Activated B cell treated with CpG ODN at 0.5 μM for 24 hours (primary cell): ENCODE measurements around the gene TPSAB1. TPM values are rescaled to one million over a fixed set of nuclear protein-coding genes. Genes with fewer than 3 reads are reported as not detected.
A peak's percentile ranks its signal among the peaks of the same experiment; 100 is the strongest.
"Not testable (repeated sequence)": the region's sequence is repeated elsewhere in the genome, so short reads cannot be mapped to it uniquely, and the experiment has no call there.

ENCODE experiments used
- ATAC-seq: fragments of 200-7000 bp; cut with Tn5 transposase; one replicate; pipeline ENCODE4 v1.10.0; 2021; ENCODE audit warnings: low read depth, mild to moderate bottlenecking, moderate library complexity
- CTCF ChIA-PET: fragments of 350-600 bp; sonication (Branson Sonifier 250); formaldehyde crosslinking; loops from one replicate; lab custom pipeline; 2021; ENCODE audit warnings: antibody characterized with exemption; lab: Charles Lee
- POLR2A ChIA-PET: fragments of 350-600 bp; sonication (Branson Sonifier 250); formaldehyde crosslinking; loops from one replicate; lab custom pipeline; 2021; ENCODE audit warnings: antibody characterized with exemption; lab: Charles Lee
- DNase-seq: peaks from one replicate; pipeline ENCODE4 v3.0.0; 2022
- H3K27ac Mint-ChIP-seq: one replicate; pipeline ENCODE4 v1.8.0; 2020; ENCODE audit warnings: mixed read lengths
- H3K27me3 Mint-ChIP-seq: one replicate; pipeline ENCODE4 v1.8.0; 2021; ENCODE audit warnings: mixed read lengths
- H3K36me3 Mint-ChIP-seq: one replicate; pipeline ENCODE4 v1.8.0; 2021; ENCODE audit warnings: low read depth, mixed read lengths
- H3K4me1 Mint-ChIP-seq: one replicate; pipeline ENCODE4 v1.8.0; 2021; ENCODE audit warnings: mixed read lengths
- H3K4me3 Mint-ChIP-seq: one replicate; pipeline ENCODE4 v1.8.0; 2020; ENCODE audit warnings: mild to moderate bottlenecking, mixed read lengths
- H3K9me3 Mint-ChIP-seq: one replicate; pipeline ENCODE4 v1.8.0; 2020; ENCODE audit warnings: mixed read lengths
- intact Hi-C: fragments of 100-400 bp; cut with micrococcal nuclease; formaldehyde crosslinking; loops from one replicate; pipeline ENCODE4 v1.15.1; 2024
- total RNA-seq: library from RNA; stranded (reverse); gene quantifications from 2 replicates; pipeline ENCODE4 v1.2.3, GENCODE V29; 2022
- TF ChIP-seq, protein P1 (sequence below): fragments of 200-600 bp; IDR thresholded peaks from one replicate; pipeline ENCODE4 v1.8.0; 2022; ENCODE audit warnings: antibody characterized with exemption, mild to moderate bottlenecking

Gene TPSAB1
- total RNA-seq, 1 donor from 2014 or later, result not detected

DNA sequence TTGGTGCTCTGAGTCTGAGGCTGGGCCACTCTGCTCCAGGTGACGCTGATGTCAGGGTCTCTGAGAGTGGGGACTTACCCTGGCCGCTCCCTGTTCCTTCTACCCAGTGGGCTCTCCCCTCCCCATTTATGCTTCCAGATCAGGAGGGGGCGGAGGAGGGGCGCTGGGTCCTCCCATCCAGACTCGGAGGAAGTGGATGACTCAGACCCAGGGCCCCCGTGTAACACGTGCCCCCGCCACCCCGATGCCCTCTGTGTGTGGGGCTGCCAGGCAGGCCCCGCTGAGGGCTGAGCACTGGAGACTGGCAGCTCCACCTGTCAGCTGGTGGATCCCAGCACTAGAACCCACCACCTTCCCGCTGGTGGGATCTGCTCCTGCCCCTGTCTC lies 10.4 kb upstream of the TPSAB1 start, which contains the start of gene TPSB2:
Gene TPSB2, minus strand, starts transcription at position 101 of the 387 bp plus-strand sequence. CDS start 233 bp downstream, outside the sequence.
- CTCF ChIA-PET, ATAC-seq, H3K27ac Mint-ChIP-seq, H3K27me3 Mint-ChIP-seq, H3K36me3 Mint-ChIP-seq, H3K4me1 Mint-ChIP-seq, H3K9me3 Mint-ChIP-seq, H3K4me3 Mint-ChIP-seq, POLR2A ChIA-PET, DNase-seq, intact Hi-C loops: not testable (repeated sequence)

DNA sequence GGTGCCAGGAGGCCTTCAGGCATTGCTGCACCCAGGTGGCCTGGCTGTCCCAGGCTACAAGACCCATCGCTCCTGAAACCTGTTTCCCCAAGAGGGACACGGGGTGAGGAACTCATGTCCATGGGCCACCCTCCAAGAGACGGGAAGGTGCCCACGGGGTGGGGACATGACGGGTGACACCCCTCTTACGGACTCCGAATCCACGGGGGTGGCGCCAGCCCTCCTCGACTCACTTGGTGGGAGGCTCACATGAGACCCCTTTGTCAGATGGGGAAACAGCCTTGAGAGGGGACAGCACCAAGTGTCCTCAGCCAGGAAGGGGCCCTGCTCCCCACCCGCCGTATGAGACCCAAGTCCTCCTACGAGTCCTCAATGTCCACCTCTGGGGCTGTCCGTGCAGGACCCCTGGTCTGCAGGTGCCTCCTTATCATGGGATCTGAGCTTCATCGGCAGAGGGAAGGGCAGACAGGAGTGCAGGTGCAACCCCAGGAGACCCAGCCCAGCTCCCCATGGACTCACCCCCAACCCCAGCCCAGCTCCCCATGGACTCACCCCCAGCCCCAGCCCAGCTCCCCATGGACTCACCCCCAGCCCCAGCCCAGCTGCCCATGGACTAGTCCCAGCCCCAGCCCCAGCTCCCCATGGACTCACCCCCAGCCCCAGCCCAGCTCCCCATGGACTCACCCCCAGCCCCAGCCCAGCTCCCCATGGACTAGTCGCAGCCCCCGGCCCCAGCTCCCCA lies 9.9 kb upstream of the TPSAB1 start:
- H3K9me3 Mint-ChIP-seq, H3K36me3 Mint-ChIP-seq, DNase-seq, CTCF ChIA-PET, POLR2A ChIA-PET, ATAC-seq, H3K27ac Mint-ChIP-seq, H3K4me3 Mint-ChIP-seq, H3K27me3 Mint-ChIP-seq, intact Hi-C loops, H3K4me1 Mint-ChIP-seq: not testable (repeated sequence)

DNA sequence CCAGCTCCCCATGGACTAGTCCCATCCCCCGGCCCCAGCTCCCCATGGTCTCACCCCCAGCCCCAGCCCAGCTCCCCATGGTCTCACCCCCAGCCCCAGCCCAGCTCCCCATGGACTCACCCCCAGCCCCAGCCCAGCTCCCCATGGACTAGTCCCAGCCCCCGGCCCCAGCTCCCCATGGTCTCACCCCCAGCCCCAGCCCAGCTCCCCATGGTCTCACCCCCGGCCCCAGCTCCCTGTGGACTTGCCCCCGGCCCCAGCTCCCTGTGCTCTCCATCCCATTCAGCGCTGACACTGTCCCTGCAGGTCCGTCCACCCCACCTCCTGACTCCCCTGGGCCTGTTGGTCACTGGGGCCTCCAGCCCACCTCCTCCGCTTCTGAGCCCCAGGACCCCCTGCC lies 9.2 kb upstream of the TPSAB1 start:
- H3K4me3 Mint-ChIP-seq, H3K27me3 Mint-ChIP-seq, H3K27ac Mint-ChIP-seq, H3K36me3 Mint-ChIP-seq, intact Hi-C loops, H3K9me3 Mint-ChIP-seq, POLR2A ChIA-PET, H3K4me1 Mint-ChIP-seq, DNase-seq, ATAC-seq, CTCF ChIA-PET: not testable (repeated sequence)

DNA sequence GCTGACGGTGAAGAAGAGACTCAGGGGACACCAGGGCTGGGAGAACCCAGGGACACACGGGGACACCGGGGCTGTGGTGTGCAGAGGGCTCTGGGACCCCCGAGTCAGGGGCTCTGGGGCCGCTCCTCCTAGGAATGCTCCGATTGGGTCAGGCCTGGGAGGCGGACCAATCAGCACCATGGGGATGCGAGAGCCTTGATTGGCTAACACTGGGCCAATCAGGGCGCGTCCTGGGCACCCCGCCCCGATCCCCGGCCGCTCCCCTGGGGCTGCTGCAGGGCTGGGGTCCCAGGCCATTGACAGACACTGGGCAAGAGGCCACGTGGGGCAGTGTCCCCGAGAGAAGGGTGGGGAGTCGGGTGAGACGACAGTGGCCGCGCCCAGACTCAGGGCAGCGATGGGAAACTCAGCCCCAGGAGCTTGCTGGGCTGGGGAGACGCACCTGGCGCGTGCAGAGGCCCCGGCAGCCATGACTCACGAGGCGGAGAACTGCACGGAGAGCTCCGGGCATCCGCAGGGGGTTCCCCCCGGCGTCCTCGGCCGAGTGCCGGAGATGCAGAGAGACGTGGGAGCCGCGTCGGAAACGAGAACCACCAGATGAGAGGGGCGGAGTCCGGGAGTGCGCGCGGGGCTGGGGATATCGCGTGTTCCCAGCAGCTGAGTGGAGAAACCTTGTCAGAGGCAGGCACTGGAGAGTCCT lies 8.3 kb upstream of the TPSAB1 start:
- H3K36me3 Mint-ChIP-seq, H3K9me3 Mint-ChIP-seq, DNase-seq, H3K4me1 Mint-ChIP-seq, H3K27ac Mint-ChIP-seq, POLR2A ChIA-PET, ATAC-seq, H3K27me3 Mint-ChIP-seq, H3K4me3 Mint-ChIP-seq, intact Hi-C loops, CTCF ChIA-PET: not testable (repeated sequence)

DNA sequence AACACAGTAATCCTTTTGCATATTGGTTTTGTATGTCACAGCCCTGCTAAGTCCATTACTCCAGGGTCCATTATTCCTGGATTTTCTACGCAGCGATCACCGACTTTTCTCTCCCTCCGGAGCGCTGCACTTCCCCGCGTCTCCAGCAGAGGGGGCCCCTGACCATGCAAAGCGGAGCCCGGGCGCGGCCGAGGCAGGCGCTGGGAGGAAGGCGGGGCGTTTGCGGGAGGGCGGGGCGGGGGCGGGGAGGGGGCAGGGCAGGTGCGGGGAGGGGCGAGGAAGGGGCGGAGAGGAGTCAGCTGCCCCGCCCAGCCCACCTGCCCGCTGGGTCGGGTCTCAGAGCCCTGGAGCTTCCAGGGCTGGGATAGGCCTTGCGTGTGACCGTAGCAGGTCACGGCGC lies 3.8 kb upstream of the TPSAB1 start:
- POLR2A ChIA-PET, H3K27ac Mint-ChIP-seq, intact Hi-C loops, H3K4me1 Mint-ChIP-seq, CTCF ChIA-PET, H3K4me3 Mint-ChIP-seq, H3K9me3 Mint-ChIP-seq, H3K36me3 Mint-ChIP-seq, DNase-seq, H3K27me3 Mint-ChIP-seq: not testable (repeated sequence)
- ATAC-seq, result peak; percentile 95

DNA sequence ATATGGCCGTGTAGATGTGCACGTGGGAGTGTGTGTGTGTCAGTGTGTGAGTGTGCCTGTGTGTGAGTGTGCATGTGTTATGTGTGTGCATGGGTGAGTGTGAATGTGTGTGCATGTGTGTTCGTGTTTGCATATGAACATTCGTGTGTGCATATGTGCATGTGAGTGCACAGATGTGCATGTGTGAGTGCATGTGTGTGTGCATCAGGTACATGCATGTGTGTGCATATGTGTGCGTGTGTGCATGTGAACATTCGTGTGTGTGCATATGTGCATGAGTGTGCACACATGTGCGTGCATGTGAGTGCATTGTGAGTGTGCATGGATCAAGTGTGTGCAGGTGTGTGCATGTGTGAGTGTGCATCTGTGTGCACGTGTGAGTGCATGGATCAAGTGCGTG lies 2.5 kb upstream of the TPSAB1 start:
- no peaks in the 10 kb centered on the region for H3K4me1 Mint-ChIP-seq
- DNase-seq, result no peak
- no peak for ATAC-seq
- TF ChIP-seq, protein P1, sequence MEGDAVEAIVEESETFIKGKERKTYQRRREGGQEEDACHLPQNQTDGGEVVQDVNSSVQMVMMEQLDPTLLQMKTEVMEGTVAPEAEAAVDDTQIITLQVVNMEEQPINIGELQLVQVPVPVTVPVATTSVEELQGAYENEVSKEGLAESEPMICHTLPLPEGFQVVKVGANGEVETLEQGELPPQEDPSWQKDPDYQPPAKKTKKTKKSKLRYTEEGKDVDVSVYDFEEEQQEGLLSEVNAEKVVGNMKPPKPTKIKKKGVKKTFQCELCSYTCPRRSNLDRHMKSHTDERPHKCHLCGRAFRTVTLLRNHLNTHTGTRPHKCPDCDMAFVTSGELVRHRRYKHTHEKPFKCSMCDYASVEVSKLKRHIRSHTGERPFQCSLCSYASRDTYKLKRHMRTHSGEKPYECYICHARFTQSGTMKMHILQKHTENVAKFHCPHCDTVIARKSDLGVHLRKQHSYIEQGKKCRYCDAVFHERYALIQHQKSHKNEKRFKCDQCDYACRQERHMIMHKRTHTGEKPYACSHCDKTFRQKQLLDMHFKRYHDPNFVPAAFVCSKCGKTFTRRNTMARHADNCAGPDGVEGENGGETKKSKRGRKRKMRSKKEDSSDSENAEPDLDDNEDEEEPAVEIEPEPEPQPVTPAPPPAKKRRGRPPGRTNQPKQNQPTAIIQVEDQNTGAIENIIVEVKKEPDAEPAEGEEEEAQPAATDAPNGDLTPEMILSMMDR, result no peak
- no peaks in the 10 kb centered on the region for H3K36me3 Mint-ChIP-seq
- H3K27ac Mint-ChIP-seq, result no peak overlapping the region
- ChIA-PET POLR2A (no interaction called here), CTCF (no interaction called here)
- H3K4me3 Mint-ChIP-seq, result no peak overlapping the region
- intact Hi-C loops, result no loop called here
- H3K9me3 Mint-ChIP-seq, result no peaks in the 10 kb centered on the region
- no peaks in the 10 kb centered on the region for H3K27me3 Mint-ChIP-seq

DNA sequence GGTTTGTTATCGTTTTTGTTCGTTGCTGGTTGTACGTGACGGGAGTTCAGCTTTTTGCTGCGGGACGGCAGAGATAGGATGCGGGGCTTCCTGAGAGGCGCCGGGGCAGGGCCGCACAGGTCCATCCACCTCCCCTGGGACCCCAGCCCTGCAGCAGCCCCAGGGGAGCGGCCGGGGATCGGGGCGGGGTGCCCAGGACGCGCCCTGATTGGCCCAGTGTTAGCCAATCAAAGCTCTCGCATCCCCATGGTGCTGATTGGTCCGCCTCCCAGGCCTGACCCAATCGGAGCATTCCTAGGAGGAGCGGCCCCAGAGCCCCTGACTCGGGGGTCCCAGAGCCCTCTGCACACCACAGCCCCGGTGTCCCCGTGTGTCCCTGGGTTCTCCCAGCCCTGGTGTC lies 1.6 kb upstream of the TPSAB1 start:
- CTCF ChIA-PET, ATAC-seq, H3K36me3 Mint-ChIP-seq, H3K4me3 Mint-ChIP-seq, H3K4me1 Mint-ChIP-seq, H3K27me3 Mint-ChIP-seq, DNase-seq, H3K9me3 Mint-ChIP-seq, POLR2A ChIA-PET, intact Hi-C loops, H3K27ac Mint-ChIP-seq: not testable (repeated sequence)

DNA sequence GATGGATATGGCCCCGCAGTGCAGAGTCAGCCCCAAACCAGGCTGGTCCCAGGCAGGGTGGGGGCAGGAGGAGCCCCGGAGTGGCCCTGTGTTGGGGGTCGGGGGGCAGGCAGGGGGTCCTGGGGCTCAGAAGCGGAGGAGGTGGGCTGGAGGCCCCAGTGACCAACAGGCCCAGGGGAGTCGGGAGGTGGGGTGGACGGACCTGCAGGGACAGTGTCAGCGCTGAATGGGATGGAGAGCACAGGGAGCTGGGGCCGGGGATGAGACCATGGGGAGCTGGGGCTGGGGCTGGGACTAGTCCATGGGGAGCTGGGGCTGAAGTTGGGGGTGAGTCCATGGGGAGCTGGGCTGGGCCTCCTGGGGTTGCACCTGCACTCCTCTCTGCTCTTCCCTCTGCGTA lies 930 bp upstream of the TPSAB1 start:
- CTCF ChIA-PET, H3K36me3 Mint-ChIP-seq, ATAC-seq, H3K27ac Mint-ChIP-seq, H3K4me3 Mint-ChIP-seq, DNase-seq, intact Hi-C loops, H3K27me3 Mint-ChIP-seq, H3K9me3 Mint-ChIP-seq, H3K4me1 Mint-ChIP-seq: not testable (repeated sequence)
- POLR2A ChIA-PET, result interaction anchor here (0.6 kb wide), 1 partner anchor 167 kb away, joined by 3 read pairs; no protein-coding TSS in a partner anchor

DNA sequence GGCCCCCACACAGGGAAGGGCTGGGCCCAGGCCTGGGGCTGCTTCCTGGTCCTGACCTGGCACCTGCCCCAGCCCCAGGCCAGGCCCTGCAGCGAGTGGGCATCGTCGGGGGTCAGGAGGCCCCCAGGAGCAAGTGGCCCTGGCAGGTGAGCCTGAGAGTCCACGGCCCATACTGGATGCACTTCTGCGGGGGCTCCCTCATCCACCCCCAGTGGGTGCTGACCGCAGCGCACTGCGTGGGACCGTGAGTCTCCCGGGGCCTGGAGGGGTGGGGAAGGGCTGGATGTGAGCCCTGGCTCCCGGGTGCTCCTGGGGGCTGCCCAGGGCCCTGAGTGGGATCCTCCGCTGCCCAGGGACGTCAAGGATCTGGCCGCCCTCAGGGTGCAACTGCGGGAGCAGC lies 576 bp downstream of the TPSAB1 start:
- ATAC-seq, DNase-seq, H3K9me3 Mint-ChIP-seq, H3K4me1 Mint-ChIP-seq, H3K27ac Mint-ChIP-seq, H3K36me3 Mint-ChIP-seq, CTCF ChIA-PET, intact Hi-C loops, POLR2A ChIA-PET, H3K27me3 Mint-ChIP-seq, H3K4me3 Mint-ChIP-seq: not testable (repeated sequence)

DNA sequence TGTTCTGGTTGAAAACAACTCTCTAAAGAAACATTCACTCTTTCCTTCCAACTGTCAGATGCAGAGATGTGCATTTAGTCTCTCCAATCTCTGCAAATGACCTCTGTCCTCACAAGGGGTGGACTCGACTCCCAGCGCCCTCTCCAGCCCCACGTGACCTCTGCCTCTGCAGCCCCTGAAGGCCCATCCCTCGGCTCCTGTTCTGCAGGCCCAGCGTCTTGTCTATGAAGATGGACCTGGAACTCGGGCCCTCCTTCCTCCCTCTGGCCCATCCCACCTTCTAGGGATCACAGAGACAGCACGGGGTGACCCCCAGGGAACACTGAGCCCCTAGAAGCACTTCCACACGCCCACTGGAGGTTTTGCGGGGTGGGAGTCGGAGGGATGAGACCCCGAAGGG lies 2.9 kb downstream of the TPSAB1 start:
- intact Hi-C loops, result not testable (repeated sequence)

More for the DNA sequence above, 2.9 kb downstream of the TPSAB1 start:
- H3K36me3 Mint-ChIP-seq, POLR2A ChIA-PET, H3K9me3 Mint-ChIP-seq, DNase-seq, H3K4me3 Mint-ChIP-seq, H3K4me1 Mint-ChIP-seq, H3K27ac Mint-ChIP-seq, H3K27me3 Mint-ChIP-seq, CTCF ChIA-PET, ATAC-seq: not testable (repeated sequence)
